ENCODE data around the gene PRKRIP1.
"Not testable (repeated sequence)": the region's sequence is repeated elsewhere in the genome, so short reads cannot be mapped to it uniquely, and the experiment has no call there.

The PRKRIP1 gene

DNA sequence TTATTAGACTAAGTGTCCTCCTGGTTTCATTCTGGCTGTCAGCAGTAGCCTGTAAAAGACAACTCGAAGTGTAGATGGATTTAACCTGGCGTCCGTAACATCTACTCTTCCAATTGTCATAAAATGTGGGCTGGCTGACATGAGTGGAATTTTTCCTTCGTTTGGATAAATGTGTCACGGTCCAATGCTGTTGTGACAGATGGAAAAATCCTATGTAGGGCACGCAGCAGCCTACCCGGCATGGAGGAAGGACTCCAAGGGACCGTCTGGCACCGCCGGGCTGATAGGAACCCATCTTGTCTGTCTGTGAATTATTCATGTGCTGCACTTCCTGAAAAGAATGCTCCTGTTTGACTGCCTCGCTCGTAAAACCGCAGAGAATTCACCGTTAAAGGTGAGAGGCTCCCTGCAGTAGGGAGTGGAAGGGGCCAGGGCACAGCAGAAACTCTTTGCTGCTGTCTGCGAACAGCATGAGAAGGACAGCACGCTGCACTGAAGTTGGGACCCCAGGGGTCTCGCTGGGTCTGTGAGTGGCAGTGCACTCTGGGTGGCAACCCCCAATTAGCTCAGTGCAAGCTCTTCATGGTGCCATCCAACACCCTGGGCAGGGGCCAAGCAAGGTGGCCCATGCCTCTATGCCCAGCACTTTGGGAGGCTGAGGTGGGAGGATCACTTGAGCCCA lies 35.6 kb downstream of the PRKRIP1 start:
- peak; percentile 94 for DNase-seq (ENCODE audit: low spot score)

DNA sequence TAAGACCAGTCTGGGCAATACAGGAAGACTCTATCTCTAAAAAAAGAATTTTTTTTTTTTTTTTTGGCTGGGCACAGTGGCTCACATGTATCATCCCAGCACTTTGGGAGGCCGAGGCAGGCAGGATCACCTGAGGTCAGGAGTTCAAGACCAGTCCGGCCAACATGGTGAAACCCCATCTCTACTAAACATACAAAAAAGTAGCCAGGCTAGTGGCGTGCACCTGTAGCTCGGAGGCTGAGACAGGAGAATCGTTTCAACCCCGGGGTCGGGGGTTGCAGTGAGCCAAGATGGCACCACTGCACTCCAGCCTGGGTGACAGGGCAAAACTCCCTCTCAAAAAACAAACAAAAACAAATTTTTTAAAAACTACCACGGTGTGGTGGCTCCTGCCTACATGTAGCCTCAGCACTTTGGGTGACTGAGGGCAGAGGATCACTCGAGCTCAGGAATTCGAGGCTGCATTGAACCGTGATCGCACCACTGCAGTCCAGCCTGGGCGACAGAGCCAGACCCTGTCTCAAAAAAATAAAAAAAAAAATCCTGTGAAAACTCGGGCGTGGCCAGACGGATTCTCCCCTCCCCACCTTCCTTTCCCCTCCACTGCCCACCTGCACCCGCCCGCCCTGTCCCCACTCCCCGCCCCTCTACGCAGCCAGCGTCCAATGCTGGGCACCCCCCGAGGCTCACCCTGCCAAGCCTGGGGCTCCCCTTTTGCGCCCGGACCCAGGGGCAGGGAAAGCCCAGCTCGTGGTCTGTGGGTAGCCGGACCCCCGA lies 36.5 kb downstream of the PRKRIP1 start:
- DNase-seq (ENCODE audit: low spot score): no peak

DNA sequence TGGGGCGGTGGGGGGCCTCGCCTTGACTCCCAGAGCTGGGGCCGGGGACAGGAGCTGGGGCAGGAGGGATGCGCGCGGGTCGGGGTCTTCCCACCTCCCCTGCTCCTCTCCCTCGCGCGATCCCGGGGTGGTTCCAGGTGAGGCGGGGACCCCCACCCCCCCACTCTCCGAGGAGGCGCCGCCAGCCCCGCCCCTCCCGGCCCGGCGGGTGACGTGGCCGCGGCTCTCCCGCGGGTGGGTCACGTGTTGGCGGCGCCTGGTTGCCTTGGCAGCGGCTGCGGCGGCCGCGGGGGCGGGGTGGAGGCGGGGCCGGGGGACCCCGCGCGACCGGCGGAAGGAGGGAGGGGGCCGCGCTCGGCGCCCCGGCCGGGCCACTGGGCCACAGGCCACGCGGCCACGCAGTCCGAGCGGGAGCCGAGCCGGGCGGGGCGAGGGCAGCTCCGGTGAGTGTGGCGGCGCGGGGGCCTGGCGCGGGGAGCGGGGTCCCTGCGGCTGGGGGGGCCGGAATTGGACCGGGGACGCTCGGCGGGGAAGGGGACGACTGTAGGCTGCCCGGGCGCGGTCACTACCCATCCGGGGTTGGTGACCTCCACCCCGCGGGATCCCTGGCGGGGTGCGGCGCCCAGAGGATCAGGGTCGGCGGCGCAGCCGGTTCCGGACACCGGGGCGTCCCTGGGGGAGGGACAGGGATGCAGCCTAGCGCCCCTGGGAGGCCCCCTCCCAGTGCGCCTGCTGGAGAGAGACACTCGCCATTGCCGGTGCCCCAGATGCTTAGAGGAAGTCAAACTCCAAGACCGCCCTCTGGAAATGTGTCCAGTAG lies 37.3 kb downstream of the PRKRIP1 start, which contains the start of gene ORAI2:
Gene ORAI2, plus strand, starts transcription at position 357 of the 820 bp plus-strand sequence. CDS start 5,382 bp downstream, outside the sequence.
- DNase-seq (ENCODE audit: low spot score): peak; percentile 76

DNA sequence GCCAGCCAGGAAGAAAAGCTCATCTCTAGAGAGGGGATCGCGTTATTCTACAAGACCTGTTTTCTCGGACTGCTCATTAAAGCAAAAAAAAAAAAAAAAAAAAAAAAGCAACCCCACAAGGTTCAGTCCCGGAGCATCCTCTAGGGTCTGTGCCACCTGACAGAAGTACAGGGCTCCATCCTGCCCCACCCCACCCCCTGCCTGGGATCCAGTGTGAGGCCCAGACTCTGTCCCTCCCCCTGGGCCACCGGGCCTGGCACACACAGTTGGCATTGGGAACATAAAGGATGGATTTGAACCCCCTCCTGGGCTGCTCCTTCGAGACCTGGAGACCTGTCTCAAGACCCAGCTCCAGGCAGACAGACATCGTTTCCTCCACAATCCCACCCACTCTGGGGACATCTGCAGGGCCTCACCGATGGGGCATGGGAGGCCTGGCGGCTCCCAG lies 37.9 kb downstream of the PRKRIP1 start:
- DNase-seq (ENCODE audit: low spot score): no peak

DNA sequence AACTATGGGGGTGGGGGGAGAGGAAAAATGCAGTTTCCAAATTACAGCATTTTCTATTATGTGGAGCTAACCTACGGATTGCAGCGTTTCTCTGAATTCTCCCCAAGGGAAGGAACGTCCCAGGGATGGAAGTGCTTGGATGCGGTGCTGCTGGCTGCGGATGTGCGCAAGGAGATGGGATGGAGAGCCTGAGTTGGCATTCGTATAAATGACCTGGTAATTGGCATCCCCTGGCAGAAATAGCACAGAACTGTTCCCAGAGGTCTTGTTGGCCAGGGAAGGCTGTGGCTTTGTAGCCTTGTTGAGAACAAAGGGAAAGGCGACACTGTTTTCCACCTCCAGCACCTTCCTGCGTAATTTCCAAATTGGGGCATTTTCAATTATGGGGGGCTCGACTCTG lies 40.0 kb downstream of the PRKRIP1 start:
- DNase-seq (ENCODE audit: low spot score): no peak

DNA sequence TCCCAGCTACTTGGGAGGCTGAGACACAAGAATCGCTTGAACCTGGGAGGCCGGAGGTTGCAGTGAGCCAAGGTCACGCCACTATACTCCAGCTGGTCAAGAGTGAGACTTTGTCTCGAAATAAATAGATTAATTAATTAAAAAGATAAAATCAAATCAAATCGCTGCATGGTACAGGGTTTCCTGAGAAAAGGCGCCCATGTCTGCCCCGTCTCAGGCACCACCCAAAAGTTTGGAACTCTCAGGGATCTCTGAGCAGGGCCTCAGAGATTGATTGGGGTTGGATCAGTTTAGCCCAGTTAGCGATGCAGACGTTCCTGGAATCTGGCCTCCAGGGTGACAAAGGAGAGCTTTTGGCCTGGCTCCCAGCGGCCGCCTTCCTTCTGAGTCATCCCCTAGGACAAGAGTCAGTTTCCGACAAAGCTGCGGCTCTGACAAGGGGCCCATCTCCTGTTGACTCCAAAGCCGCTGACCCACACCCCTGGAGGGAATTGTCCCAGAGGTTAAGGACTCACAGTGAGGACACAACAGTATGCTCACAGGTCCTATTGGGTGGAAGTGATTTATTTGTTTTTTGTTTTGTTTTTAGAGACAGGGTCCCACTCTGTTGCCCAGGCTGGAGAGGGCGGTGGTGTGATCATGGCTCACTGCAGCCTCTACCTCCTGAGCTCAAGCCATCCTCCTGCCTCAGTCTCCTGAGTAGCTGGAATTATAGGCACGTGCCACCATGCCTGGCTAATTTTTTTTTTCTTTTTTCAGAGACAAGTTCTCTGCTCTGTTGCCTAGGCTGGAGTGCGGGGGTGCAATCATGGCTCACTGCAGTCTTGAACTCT lies 44.0 kb downstream of the PRKRIP1 start:
- DNase-seq (ENCODE audit: low spot score): peak; percentile 67

DNA sequence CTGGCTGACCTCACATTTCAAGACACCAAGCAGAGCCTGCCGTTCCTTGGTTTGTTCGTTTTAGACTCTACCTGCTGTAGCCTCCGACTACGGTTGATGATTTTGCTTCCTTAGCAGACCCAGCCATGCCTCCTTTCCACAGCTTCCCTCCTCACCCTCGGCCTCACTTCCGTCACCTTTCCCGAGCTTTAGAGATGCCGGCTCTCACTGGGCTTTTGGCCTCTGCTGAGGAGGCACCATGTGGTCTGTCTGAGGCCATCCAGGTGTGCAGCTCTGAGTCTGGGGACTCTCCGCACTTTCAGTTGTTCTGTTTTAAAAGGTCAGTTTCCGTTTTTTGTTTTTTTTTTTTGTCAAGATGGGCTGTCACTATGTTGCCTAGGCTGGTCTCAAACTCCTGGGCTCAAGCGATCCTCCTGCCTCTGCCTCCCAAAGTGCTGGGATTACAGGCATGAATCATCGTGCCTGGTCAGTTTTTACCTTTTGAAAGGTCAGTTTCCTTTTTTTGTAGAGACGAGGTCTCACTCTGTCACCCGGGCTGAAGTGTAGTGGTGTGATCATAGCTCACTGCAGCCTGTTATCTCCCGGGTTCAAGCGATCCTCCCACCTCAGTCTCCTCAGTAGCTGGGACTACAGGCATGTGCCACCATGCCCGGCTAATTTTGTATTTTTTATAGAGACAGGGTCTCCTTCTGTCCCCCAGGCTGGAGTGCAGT lies 49.0 kb downstream of the PRKRIP1 start:
- no peak for DNase-seq (ENCODE audit: low spot score)

DNA sequence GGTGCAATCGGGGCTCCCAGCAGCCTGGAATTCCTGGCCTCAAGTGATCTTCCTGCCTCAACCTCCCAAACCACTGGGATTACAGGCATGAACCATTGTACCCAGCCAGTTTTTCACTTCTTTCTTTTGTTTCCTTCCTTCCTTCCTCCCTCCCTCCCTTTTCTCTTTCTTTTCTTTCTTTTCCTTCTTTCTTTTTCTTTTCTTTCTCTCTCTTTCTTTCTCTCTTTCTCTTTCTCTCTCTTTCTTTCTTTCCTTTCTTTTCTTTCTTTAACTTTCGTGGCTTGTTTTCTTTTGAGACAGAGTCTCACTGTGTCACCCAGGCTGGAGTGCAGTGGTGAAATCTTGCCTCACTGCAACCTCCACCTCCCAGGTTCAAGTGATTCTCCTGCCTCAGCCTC lies 49.5 kb downstream of the PRKRIP1 start:
- DNase-seq (ENCODE audit: low spot score): no peak

DNA sequence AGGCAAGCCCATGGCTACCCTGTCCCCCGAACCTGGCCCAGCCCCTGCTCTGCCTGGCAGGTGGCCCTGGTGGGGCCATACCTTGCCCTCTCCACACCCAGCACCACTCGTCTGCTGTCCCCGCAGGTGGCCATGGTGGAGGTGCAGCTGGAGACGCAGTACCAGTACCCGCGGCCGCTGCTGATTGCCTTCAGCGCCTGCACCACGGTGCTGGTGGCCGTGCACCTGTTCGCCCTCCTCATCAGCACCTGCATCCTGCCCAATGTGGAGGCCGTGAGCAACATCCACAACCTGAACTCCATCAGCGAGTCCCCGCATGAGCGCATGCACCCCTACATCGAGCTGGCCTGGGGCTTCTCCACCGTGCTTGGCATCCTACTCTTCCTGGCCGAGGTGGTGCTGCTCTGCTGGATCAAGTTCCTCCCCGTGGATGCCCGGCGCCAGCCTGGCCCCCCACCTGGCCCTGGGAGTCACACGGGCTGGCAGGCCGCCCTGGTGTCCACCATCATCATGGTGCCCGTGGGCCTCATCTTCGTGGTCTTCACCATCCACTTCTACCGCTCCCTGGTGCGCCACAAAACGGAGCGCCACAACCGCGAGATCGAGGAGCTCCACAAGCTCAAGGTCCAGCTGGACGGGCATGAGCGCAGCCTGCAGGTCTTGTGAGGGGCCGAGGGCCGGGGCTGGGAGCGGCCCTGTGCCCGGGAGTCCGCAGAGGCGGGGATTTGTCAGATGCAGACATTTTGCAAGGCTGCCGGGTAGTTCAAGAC lies 50.4 kb downstream of the PRKRIP1 start:
- no peak for DNase-seq (ENCODE audit: low spot score)

DNA sequence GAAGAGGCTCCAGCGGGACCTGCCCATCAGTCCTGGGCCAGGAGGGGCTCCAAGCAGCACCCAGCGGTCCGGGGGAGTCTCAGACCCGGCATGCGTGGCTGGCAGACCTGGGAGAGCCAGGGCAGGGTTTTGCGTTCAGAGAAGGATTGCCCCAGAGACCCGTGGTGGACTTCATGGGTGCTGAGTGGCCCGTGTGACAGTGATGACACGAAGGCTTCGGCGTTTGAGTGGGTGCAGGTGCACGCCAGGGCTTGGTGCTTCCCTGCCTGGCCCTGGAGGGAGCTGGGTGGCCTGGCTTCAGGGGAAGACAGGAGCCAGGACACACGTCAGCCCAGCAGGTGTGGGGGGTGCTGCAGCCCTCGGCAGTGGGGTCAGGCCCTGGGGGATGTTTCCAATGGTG lies 51.1 kb downstream of the PRKRIP1 start:
- DNase-seq (ENCODE audit: low spot score): no peak

DNA sequence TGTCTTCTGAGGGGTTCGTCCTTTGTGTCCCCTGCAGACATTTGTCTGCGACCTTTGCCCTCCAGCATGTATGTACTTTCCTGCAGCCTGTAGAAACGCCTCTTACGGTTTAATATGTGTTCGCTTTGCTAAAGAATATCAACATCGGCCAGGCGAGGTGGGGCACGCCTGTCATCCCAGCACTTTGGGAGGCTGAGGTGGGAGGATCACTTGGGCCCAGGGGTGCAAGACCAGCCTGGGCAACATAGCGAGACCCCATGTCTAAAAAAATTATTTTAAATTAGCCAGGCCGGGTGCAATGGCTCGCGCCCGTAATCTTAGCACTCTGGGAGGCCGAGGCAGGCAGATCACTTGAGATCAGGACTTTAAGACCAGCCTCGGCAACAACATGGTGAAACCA lies 53.0 kb downstream of the PRKRIP1 start:
- no peak for DNase-seq (ENCODE audit: low spot score)

DNA sequence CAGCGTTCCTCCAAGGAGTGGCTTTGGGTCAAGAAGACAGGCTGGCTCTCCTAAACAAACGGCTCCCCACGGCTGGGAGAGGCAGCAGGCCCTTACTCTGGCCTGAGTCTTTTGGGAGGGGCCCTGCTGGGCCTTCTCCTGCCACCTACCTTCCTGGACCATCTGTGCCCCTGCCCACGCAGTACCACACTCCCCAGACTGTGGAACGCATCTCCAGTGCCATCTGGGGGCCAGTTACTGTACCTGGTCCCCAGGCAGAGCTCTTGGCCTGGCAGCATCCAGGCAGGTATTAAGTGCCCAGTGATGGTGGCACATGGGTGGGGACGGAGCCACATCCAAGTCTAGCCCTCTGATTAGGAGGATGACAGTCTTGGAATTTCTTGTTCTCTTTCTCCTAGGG lies 54.1 kb downstream of the PRKRIP1 start:
- DNase-seq (ENCODE audit: low spot score): peak; percentile 57

DNA sequence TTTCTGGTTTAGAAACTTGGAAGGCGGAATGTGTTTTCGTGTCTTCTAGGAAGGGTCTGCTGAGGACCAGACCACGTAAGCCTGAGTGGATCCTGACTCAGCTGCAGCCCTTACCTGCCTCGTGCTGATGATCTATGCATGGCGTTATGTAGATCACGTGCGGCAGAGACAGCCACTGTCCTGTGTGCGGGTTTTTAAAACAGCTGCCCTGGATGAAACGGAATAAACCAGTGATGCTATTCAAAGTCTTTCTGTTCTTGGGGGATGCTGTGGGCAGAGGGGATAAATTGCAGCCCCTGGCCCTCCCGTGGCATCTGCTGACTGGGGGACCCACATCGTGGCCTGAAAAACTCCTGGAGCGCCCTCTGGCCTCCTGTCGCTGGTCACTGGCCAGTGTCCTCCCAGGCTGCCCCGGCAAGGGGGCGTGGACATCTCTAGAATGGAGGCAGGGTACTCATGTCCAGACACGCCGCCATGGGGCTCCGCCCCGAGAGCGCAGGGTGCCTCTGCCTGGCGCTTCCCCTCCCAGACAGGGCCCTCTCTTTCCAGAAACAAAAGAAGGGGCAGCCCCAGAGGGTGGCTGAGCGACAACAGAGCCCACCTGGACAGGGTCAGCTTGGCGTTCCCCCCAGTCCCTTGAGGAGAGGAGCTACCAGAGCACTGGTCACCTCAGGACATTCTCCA lies 55.4 kb downstream of the PRKRIP1 start:
- no peak for DNase-seq (ENCODE audit: low spot score)

DNA sequence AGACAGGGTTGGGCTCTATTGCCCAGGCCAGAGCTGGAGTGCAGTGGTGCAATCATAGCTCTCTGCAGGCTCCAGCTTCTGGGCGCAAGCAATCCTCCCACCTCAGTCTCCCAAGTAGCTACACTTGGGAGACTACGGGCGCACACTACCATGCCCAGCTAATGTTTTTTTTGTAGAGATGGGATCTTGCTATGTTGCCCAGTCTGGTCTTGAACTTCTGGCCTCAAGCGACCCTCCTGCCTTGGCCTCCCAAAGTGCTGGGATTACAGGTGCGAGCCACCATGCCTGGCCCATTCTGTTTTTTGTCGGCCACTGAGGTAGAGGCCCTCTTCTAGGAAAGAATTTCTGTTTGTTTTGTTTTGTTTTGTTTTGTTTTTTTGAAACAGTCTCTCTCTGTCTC lies 56.3 kb downstream of the PRKRIP1 start:
- DNase-seq (ENCODE audit: low spot score): no peak

DNA sequence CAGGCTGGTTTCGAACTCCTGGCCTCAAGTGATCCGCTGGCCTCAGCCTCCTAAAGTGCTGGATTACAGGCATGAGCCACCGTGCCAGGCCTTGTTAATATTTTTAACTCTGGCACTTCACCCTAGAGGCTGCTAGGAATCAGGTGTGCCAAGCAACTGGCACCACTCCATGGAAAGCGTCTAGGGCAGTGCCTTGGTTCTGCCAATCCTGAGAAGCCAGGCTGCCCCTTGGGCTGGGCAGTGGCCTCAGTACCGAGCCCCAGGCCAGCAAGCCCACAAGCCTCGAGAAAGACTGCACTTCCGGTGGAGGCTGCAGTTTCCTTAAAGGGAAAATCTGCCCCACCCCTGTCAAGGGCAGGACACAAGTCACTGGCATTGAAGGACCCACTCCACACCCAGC lies 57.2 kb downstream of the PRKRIP1 start:
- DNase-seq (ENCODE audit: low spot score): no peak

DNA sequence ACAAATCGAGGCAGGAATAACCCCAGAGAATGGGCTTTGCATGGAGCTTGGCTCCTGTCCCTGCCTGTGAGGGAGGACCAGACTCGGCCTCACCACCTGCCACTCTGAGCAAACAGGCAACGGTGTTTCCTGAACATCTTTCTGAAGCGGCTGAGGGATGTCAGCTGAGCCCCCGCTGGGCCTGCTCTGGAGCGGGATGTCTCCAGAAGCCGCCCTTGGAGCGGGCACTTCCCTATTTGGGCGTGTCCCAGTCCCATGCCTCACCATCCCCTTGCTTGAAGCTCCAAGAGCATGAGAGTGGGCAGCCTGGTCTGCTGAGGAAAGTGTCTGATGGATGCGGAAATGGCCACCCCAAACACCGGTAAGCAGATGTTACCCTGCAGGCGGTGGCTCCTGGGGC lies 58.3 kb downstream of the PRKRIP1 start:
- DNase-seq (ENCODE audit: low spot score): no peak

DNA sequence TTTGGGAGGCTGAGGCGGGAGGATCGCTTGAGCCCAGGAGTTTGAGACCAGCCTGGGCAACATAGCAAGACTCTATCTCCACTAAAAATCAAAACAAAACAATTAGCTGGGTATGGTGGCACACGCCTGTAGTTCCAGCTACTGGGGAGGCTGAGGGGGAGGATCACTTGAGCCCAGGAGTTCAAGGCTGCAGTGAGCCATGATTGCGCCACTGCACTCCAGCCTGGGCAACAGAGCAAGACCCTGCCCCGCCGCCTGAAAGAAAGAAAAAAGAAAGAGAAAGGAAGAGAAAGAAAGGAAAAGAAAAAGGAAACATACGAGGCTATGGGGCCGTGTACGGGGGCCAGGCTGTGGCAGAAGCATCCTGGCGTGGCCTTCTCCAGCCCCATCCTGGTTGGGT lies 58.8 kb downstream of the PRKRIP1 start:
- not testable (repeated sequence) for DNase-seq (ENCODE audit: low spot score)

DNA sequence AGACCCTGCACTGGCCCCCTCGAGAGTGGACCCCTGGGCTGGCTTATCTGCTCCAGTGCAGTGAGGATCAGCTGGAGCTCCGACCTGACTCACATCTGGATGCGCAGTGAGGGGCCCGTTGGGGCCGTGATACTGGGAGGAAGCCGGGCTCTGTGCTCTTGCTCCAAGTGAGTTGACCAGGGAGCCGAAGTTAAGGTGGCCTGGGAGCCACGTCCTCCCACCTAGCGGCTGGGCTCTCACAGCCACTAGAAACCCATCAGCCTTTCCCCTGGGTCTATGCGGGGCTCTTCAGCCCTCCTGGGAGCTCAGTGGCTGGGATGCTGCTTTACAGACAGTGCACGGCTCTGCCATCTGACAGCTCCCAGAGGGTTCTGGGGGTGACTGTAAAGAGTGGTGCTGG lies 59.4 kb downstream of the PRKRIP1 start:
- DNase-seq (ENCODE audit: low spot score): no peak

DNA sequence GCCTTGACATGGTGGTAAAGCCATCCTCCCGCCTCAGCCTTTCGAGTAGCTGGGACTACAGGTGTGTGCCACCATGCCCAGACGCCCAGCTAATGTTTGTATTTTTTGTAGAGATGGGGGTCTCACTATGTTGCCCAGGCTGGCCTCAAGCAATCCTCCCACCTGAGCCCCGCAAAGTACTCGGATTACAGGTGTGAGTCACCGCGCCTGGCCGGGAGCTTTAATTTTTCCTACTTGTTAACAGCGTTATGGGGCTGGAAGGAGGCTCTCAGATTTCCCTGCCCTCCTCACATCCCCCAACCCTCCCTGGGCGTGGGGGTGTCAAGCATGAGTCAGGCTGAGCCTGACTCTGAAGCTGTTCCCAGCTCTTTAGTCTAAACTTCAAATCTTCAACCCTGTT lies 60.2 kb downstream of the PRKRIP1 start:
- no peak for DNase-seq (ENCODE audit: low spot score)

Measured in SW480 (cell line).